HG02938 (cell line): ENCODE results near the gene P2RX6.
"Not testable (repeated sequence)": the region's sequence is repeated elsewhere in the genome, so short reads cannot be mapped to it uniquely, and the experiment has no call there.

Source experiments
- ATAC-seq: cut with Tn5 transposase; IDR thresholded peaks from one replicate; pipeline ENCODE4 v1.9.1; 2021; ENCODE audit warnings: mild to moderate bottlenecking, moderate library complexity; ENCODE audit not compliant: unreplicated experiment

Gene P2RX6

DNA sequence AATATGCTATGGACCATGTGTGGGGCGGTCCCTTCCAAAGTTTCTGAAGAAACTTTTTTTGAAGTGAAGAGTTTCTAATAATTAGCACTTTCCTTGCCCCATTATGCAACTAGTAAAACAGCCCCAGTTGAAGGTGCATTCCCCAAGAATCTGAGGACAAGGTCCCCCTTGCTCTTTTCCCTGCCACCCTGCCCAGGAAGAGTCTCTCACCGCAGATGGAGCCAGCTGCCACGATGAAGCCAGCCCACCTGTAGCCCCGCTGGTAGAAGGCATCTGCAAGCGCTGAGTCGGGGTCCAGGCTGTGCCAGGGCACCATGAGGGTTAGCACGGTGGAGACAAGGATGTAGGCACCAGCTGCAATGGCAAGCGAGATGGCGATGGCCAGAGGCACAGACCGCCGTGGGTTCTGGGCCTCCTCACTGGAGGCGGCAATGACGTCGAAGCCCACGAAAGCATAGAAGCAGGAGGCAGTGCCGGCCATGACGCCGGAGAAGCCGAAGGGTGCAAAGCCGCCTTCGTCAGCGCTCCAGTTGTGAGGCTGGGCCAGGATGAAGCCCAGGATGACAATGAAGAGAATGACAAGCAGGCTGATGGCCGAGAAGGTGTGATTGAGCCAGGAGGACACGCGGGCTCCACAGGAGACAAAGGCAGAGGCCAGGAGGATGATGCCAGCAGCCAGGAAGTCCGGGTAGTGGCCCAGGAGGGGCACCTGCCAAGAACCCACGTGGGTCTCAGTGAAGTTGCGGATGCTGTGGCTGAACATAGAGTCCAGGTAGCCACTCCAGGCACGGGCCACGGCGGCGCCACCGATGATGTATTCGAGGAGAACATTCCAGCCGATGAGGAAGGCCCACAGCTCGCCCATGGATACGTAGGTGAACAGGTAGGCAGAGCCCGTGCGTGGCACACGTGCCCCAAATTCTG lies 15.9 kb downstream of the P2RX6 start:
- no peak for ATAC-seq

DNA sequence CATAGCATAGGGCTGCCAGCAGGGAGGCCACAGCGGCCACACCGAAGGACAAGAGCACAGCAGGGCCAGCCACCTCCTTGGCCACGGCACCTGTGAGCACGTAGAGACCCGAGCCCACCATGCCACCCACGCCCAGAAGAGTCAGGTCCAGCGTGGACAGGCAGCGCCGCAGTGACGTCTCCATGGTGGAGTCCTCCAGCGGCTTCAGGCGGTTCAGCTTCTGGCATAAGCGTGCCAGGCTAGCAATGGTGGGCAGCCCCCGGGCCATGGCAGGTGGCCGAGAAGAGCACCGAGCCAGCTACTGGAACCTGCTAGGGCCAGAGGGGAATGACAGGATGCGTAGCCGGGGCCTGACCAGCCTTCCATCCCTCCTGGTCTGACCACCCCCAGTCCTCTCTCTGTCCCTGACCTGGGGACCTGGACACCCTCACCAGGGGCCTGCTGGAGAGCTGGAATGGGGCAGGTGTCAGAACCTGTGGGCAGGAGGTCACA lies 16.6 kb downstream of the P2RX6 start:
- no peak for ATAC-seq

- no peak for ATAC-seq
Observed at GRCh38 chr22:21032037-21032867, 17.3 kb downstream of the P2RX6 start, which contains the start of gene SLC7A4. Gene SLC7A4, minus strand, starts transcription at chr22:21032561. Its CDS starts 749 bp downstream, at chr22:21031812.

- no peak for ATAC-seq
Observed at GRCh38 chr22:21032868-21033688, 18.1 kb downstream of the P2RX6 start.

- ATAC-seq = no peak
Observed at GRCh38 chr22:21033895-21034294, 18.9 kb downstream of the P2RX6 start.

DNA sequence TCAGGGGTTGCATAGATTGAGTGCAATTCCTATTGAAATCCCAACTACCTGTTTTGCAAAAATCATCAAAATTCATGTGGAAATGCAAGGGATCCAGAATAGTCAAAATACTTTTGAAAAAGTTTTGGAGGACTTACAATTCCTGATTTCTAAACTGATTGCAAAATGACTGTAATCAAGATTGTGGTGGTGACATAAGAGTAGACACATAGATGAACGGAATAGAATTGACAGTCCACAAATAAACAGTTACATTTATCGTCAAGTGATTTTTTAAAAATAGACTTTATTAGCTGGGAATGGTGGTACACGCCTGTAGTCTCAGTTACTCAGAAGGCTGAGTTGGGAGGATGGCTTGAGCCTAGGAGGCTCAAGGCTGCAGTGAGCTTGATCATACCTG lies 20.0 kb downstream of the P2RX6 start:
- ATAC-seq = no peak

DNA sequence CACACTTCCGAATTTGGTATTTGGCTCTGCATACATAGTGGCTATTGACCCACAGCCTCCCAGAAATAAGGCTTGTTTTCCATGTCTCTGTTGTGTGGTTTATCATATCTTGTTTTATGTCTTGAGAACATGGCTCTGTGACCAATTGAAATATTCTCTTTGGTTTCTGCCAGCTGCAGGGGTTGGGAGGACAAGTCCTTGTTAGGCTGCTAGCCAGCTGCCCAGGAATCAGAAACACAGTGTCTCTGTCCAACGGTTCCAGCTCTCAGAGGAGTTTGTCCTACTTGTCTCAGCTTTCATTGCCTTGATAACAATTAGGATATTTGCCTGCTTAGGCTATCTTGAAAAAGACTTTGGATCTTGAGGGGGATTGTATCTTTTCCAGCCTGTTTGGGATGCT lies 23.4 kb downstream of the P2RX6 start:
- no peak for ATAC-seq

DNA sequence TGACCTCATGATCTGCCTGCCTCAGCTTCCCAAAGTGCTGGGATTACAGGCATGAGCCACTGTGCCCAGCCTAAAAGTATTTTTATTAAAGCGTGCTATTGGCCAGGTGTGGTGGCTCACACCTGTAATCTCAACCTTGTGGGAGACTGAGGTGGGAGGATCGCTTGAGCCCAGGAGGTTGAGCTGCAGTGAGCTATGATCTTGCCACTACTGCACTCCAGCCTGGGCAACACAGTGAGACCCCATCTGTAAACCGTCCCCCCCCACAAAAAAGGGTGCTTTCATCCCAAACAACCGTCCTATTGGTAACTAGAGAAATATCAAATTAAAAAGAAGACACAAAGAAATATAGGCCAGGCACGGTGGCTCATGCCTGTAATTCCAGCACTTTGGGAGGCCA lies 24.2 kb downstream of the P2RX6 start:
- ATAC-seq = not testable (repeated sequence)

DNA sequence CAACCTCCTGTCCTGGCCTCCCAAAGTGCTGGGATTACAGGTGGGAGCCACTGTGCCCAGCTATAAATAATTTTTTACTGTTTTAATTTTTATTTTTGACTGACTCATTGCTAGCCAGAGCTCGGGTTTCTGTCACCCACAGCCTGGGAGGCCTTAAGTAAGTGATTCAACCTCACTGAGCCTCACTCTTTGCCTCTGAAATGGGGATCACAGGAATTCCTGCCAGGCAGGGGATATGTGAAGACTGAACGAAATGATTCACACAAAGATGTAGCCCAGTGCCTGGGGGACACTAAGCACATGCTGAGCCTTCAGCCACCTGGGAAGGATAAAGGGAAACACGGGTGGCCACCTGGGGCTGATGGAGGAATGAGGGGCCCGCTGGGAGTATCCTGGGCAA lies 27.0 kb downstream of the P2RX6 start:
- no peak for ATAC-seq

- no peak for ATAC-seq
Observed at GRCh38 chr22:21042978-21043859, 28.3 kb downstream of the P2RX6 start.

- ATAC-seq = no peak
Observed at GRCh38 chr22:21043860-21044535, 29.0 kb downstream of the P2RX6 start.

- ATAC-seq = no peak
Observed at GRCh38 chr22:21044931-21045584, 30.1 kb downstream of the P2RX6 start.

- ATAC-seq = peak; percentile 79
Observed at GRCh38 chr22:21045585-21046294, 30.8 kb downstream of the P2RX6 start, which contains the start of gene LRRC74B. Gene LRRC74B, plus strand, starts transcription at chr22:21045946. Its CDS starts 41 bp downstream, at chr22:21045987.

DNA sequence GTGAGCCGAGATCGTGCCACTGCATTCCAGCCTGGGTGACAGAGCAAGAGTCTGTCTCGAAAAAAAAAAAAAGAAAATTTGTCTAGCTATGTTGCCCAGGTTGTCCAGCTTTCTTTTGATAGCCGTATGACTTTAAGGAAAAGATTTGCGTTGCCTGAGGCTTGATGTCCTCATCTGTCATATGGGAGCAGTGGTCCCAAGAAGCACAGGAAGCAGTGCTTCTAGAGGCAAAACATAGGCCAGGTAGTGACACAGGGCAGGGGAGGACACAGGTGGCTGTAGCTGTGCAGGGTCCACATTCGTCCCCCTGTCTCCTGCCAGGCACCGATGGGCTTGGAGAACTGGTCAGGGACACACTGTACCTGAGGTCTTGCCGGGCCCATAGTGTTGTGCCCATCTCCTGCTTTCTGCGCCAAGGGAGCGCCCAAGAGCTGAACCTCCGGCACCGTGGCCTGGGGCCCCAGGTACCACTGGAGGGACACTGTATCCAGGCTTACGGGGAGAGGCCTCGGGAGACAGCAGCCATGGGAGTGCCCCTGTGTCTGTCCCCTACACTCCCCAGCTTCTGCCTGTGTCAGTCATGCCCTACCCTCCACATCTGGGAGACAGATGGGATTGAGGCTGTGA lies 32.2 kb downstream of the P2RX6 start:
- no peak for ATAC-seq

- ATAC-seq = no peak
Observed at GRCh38 chr22:21047730-21048129, 32.8 kb downstream of the P2RX6 start.

GRCh38 chr22:21048448-21048847 lies 33.5 kb downstream of the P2RX6 start:
- ATAC-seq = not testable (repeated sequence)

DNA sequence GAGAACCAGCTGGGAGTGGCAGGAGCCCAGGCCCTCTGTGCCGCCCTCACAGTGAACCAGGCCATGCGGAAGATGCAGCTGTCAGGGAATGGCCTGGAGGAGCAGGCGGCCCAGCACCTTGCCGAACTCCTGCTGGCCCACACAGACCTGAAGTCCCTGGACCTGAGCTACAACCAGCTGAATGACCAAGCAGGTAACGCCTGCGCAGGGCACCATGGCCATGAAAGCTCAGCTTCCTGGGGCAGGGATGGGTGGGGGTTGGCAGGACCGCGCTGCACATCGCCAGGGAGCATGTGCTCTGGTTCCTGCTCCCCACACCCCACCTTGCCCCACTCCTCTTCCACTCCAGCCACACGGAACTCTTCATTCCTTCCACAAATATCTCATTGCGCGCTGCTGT lies 34.0 kb downstream of the P2RX6 start:
- not testable (repeated sequence) for ATAC-seq
